ENCODE data around the gene POLR1E. TPM values are rescaled to one million over a fixed set of nuclear protein-coding genes. Genes with fewer than 3 reads are reported as not detected.

POLR1E gene
- total RNA-seq, 1 experiment from 2014 or later = 45.8 TPM

DNA sequence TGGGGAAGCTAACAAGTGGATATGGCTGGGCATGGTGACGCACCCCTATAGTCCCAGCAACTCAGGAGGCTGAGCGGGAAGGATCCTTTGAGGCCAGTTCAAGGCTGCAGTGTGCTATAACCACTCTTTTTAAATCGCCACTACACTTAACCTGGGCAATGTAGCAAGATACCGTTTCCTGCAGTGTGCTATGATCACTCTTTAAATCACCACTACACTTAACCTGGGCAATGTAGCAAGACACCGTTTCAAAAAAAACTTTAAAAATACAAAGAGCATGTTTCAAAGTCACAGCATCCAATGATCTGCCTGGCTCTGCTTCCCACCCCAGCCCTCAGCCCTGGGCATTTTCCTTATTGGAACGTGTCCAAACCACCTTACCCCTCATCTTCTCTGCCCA is 48.7 kb upstream of the POLR1E start:
- H4K5ac ChIP-seq (ENCODE audit: insufficient read length, low read depth, low read length) = no peak overlapping the region
- peaks cover 4% of the 10 kb centered on the region for H3K79me1 ChIP-seq (ENCODE audit: insufficient read depth, low read depth, low read length, poor library complexity, severe bottlenecking)
- peaks cover 20 to 25% of the 10 kb centered on the region in 2 experiments for H3K4me1 Mint-ChIP-seq
- H3K79me2 ChIP-seq (ENCODE audit: insufficient read depth, low read length) = peaks cover 2% of the 10 kb centered on the region; the same call in 1 of the 2 replicates
- H2BK120ac ChIP-seq (ENCODE audit: low read depth, low read length, poor library complexity, severe bottlenecking) = no peak overlapping the region
- H3K4me1 ChIP-seq (ENCODE audit: insufficient read depth, low read length) = peaks cover 2% of the 10 kb centered on the region; the same call in 1 of the 2 replicates
- H3K23ac ChIP-seq (ENCODE audit: insufficient read length, low read depth, low read length) = no peak overlapping the region
- H3K56ac ChIP-seq (ENCODE audit: insufficient read length, low read depth, low read length) = no peak overlapping the region
- H3K9me3 Mint-ChIP-seq = no peaks in the 10 kb centered on the region
- H3T11ph ChIP-seq (ENCODE audit: low read length) = no peak overlapping the region
- no peak overlapping the region for H3K14ac ChIP-seq (ENCODE audit: insufficient read depth, low read length)
- H3K27me3 Mint-ChIP-seq (ENCODE audit: low read depth) = no peaks in the 10 kb centered on the region; the same call in 1 of the 2 replicates
- H2BK12ac ChIP-seq (ENCODE audit: insufficient read length, low read depth, low read length) = no peak overlapping the region
- no peak overlapping the region for H3K4me2 ChIP-seq (ENCODE audit: insufficient read depth, insufficient read length, low read length)
- peaks cover 32 to 81% (median 75%) of the 10 kb centered on the region in 3 experiments; a peak in 6 of 7 replicates for H3K36me3 Mint-ChIP-seq (ENCODE audit: insufficient read depth in 1 of 3, low read depth in 3 of 3)
- no peaks in the 10 kb centered on the region for H3K23me2 ChIP-seq (ENCODE audit: insufficient read length, low read depth, low read length, poor library complexity, severe bottlenecking)
- no peak overlapping the region for H2AK5ac ChIP-seq (ENCODE audit: insufficient read length, low read length)
- no peak overlapping the region for H4K8ac ChIP-seq (replicated peaks; ENCODE audit: insufficient read length, low read depth, low read length)
- H2AFZ ChIP-seq (ENCODE audit: low read length) = no peak overlapping the region
- no peak overlapping the region for H3K27ac Mint-ChIP-seq
- H2BK20ac ChIP-seq (ENCODE audit: low read depth, low read length, poor library complexity, severe bottlenecking) = no peak overlapping the region
- WGBS (ENCODE audit: extremely low coverage, insufficient read length, low lambda C conversion rate) = no CpG with 5 or more reads among the region's 6 CpGs
- TF ChIP-seq, protein P1, sequence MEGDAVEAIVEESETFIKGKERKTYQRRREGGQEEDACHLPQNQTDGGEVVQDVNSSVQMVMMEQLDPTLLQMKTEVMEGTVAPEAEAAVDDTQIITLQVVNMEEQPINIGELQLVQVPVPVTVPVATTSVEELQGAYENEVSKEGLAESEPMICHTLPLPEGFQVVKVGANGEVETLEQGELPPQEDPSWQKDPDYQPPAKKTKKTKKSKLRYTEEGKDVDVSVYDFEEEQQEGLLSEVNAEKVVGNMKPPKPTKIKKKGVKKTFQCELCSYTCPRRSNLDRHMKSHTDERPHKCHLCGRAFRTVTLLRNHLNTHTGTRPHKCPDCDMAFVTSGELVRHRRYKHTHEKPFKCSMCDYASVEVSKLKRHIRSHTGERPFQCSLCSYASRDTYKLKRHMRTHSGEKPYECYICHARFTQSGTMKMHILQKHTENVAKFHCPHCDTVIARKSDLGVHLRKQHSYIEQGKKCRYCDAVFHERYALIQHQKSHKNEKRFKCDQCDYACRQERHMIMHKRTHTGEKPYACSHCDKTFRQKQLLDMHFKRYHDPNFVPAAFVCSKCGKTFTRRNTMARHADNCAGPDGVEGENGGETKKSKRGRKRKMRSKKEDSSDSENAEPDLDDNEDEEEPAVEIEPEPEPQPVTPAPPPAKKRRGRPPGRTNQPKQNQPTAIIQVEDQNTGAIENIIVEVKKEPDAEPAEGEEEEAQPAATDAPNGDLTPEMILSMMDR (conservative IDR thresholded peaks at IDR 0.05) = no peak
- no peak overlapping the region for H3K18ac ChIP-seq (ENCODE audit: insufficient read length, low read depth, low read length)
- no peak for DNase-seq
- no peak overlapping the region for H2BK5ac ChIP-seq (ENCODE audit: insufficient read length, low read length)
- H3K4me3 Mint-ChIP-seq = no peak overlapping the region
- H3K9me3 ChIP-seq (ENCODE audit: control insufficient read depth, low read depth, low read length) = no peaks in the 10 kb centered on the region
- no peak overlapping the region for H3K4ac ChIP-seq (ENCODE audit: low read depth, low read length)
- no peak overlapping the region for H4K91ac ChIP-seq (ENCODE audit: insufficient read length, low read depth, low read length)
- peaks cover 2% of the 10 kb centered on the region for H4K20me1 ChIP-seq (ENCODE audit: control insufficient read depth, insufficient read depth, insufficient read length)
- H3K27ac ChIP-seq (ENCODE audit: insufficient read length, low read depth, low read length) = no peak overlapping the region
- H3K9ac ChIP-seq (ENCODE audit: extremely low read depth, insufficient read length, low read length) = no peak overlapping the region
- H3K27me3 ChIP-seq (ENCODE audit: insufficient read depth, low read length) = no peaks in the 10 kb centered on the region
- no peak overlapping the region for H2BK15ac ChIP-seq (ENCODE audit: low read depth, low read length)
